HG03432 (cell line): ENCODE results near the gene PIK3CD.
"Not testable (repeated sequence)": the region's sequence is repeated elsewhere in the genome, so short reads cannot be mapped to it uniquely, and the experiment has no call there.

ENCODE experiments used
- ATAC-seq: cut with Tn5 transposase; IDR thresholded peaks from one replicate; pipeline ENCODE4 v1.9.1; 2021; ENCODE audit warnings: mild to moderate bottlenecking, moderate library complexity; ENCODE audit not compliant: unreplicated experiment

PIK3CD gene

DNA sequence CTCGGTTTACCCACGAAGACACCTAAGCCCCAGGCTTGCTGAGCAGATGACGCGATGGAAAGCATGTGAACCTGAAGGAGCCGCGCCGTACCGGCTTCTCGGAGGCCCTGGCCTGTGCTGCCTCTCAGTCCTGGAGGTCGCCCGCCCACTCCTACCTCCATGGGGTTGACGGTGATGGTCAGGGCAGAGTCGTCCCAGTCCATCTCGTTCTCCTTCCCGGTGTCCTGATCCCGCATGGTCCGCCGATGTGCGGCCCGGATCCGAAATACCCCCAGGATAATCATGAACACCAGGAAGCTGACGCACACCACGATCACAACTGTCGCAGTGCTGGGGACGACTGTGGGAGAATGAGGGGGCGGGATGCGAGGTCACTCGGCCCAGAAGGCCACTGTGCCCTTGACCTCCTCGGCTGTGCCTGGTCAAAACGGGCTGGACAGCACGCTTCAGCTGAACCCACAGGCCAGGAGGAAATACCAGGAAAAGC lies 79.6 kb downstream of the PIK3CD start:
- no peak for ATAC-seq

DNA sequence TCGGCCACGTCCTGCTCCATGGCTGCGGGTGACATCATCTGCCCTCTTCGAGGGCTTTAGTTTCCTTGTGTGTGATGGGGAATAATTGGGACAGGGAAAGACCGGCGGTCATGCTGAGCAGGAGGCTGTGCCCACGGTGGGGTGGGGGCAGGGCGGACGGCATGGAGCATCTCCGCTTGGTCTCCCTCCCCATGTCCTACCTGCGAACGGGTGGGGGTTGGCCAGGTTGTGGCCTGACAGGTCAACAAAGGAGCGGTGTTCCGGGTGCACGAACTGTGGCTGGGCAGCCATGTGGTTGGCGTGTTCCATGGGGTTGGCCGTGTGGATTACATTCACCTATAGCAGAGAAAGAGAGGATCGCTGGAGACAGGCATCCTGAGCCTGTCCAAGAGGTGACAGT lies 80.0 kb downstream of the PIK3CD start:
- ATAC-seq, result no peak

DNA sequence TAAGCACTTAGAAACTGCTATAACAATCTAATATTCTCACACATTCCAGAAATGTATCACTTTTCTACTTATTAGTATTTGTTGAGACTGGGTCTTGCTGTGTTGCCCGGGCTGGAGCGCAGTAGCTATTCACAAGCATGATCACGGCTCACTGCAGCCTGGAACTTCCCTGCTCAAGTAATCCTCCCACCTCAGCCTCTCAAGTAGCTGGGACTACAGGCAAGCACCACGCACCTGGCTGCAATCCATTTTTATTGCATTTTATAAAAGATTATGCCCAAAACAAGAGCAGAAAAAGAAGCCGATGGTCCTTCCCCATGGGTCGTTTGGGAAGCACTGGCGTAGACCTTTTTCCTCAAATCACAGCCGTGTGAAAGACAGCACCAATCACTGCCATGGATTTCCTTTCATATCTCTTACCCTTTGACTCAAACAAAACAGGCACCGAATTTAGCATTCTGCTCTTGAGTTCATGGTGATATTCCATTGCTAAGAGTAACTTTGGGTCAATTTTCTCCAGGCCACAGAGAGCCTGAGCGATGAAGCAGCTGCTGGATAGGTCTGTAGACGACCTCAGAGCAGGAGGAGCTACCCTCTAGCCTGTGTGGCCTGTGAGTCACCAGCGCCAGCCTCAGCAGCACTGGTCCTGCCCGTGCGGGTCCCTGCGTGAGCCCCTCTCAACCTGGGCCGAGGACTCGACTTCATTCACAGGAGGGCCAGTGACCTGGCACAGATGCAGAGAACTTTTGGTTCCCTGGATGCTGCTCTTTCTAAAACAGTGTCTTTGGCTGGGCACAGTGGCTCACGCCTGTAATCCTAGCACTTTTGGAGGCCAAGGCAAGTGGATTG lies 80.8 kb downstream of the PIK3CD start:
- ATAC-seq, result no peak

DNA sequence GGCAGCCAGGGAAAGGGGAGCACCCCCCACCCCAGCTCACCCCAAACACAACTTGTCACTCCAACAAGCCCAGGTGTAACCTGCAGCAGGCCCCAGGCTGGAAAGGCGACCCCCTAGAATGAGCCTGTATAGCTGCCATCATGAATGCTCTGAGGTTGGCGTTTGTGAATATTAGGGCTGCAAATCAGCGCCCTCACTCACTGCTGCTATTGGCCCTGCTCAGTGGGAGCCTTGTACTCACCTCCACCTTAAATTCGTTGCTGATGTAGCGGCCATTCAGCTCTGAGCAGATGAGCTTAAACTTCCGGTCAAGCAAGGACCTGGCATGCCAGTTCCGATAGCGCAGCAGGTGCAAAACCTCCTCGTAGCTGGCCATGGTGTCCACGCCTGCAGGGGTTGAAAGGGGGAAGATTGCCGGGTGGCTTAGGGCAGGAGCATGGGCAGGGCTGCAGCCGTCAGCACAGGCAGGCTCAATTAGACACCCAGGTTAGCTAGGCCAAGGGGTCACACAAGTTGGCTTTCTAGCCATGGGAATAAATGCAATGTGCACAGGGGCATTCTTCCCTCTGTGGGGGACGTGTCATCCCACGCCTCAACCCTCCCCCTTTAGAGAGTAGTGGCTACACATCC lies 81.7 kb downstream of the PIK3CD start:
- ATAC-seq, result no peak

DNA sequence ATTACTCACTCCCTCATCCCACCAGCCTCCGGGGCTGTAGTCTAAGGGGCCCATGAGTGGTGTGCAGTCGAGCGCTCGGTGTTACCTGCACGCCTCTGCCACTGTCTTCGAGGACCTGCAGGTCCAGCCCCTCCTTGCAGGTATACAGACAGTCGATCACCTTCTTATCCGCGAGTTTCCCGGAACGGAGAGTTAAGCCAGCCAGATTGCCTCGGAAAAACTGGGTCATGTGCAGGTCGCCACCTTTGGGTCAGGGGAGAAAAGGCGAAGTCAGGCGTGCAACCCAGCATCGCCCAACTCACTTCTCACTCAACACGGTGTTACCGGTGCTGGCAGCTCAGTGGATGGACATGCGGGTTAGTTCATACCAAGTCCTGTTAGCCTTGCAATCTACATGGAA lies 84.3 kb downstream of the PIK3CD start:
- no peak for ATAC-seq

DNA sequence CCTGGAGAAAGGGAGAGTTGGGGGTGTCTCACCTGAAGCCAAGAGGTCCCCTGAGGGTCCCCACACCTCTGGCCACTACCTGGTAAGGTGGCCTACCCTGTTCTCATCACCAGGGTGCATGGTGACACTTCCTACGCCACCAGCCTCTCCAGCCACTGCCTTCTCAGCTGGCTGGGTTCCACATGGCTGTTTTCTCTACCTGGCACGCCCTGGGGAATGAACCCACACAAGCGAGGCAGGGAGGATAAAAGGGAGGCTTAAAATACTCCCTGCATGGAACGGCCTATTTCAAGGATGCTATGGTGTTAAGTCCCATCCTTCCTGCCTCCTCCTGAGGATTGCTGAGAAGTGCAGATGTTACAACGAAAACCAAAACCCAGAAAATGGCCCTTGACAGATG lies 84.7 kb downstream of the PIK3CD start:
- no peak for ATAC-seq

DNA sequence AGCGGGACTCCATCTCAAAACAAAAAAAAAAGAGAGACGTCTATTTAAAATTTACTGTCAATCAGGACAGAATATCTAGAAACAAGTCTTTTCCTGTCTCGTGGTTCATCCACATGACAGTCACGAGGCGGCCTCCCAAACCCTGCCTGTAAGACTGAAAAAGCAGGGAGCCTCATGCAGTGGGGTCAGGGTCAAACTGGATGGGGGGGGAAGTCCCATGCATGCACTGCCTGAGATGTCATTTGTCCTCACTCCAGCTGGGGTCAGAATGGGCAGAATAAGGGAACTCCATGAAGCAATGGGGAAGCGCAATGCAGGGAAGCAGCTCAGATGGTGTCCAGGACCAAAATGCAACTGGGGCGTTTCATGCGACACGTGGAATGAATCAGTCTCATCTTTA lies 85.5 kb downstream of the PIK3CD start:
- no peak for ATAC-seq

DNA sequence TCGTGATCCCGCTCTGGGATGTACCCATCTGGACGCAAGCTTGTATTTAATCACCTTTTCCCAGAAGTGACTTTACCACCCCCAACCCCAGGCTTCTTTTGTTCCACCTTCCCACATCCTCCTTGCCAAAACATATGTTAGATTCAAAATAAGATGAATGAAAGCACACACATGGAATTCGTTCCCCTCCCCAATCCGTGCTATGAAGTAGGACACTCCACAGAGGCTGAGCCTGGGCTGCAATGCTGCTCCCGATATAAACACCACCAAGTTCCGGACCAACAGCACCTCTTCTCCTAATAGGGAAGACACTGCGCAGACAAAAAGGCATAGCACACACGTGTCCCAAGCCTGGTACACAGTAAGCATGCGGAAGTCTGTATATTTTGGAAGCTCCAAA lies 86.1 kb downstream of the PIK3CD start:
- ATAC-seq, result no peak

DNA sequence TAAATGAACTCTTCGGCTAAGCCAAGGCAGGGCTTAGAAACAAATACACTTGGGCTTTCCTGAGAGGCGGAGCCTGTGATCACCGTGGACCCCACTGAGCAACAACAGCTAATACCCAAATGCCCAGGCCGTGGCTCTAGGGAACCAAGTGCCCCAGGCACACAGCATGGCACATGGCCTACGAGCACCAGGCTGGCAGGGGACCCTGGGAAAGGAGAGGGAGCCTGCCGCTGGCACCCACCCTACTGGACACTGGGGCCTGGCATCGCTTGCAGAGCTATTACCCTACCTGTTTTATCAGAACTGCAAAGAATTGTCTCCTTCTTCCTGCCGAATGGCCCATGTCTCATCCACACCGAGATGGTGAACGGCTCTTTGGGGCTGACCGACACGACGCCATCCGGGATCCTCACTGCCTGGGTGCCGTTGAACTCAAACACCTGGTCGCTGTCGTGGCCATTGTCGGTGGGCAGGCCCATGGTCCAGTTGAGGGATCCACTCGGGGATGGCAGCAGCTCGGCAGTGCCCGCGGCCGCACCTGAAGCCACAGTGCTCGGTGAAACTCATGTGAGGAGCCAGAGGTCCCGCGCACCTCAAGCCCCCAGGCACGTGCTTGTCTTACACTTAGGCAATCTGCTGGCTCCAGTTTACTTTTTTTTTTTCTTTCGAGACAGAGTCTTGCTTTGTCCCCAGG lies 92.7 kb downstream of the PIK3CD start:
- ATAC-seq, result no peak

DNA sequence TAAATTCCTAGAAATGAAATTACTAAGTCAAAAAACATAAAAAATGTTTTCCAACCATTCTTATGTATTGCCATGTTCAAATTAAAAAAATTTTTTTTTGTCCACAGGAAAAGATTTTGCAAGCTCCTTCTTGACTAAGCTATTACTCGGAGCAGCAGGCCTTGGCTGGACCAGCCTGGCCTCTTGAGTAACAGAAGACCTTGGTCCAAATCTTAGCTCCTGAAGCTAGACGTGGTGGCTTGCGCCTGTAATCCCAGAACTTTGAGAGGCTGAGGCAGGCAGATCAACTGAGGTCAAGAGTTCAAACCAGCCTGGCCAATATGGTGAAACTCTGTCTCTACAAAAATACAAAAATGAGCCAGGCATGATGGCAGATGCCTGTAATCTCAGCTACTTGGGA lies 94.7 kb downstream of the PIK3CD start:
- no peak for ATAC-seq

DNA sequence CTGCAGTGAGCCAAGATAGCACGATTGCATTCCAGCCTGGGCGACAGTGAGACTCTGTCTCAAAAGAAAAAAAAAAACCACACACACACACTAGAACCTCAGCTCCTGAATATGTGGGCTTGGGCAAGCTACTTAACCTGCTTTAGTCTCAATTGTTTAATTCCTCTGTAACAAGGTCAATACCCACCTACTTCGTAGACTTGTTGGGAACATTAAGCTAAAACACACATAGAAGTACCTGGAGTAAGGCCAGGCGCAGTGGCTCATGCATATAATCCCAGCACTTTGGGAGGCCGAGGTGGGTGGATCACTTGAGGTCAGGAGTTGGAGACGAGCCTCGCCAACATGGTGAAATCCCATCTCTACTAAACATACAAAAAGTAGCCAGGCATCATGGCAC lies 95.1 kb downstream of the PIK3CD start:
- ATAC-seq, result no peak

DNA sequence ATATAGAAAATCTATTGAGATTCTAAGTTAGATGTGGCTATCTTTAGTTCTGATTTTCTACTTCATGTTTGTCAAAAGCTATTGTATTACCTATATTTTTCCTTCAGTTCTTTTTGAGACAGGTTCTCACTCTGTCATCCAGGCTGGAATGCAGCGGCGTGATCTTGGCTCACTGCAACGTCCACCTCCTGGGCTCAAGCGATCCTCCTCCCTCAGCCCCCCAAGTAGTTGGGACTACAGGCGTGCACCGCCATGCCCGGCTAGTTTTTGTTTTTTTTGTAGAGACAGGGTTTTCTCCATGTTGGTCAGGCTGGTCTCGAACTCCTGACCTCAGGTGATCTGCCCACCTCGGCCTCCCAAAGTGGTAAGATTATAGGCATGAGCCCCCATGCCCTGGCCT lies 96.9 kb downstream of the PIK3CD start:
- not testable (repeated sequence) for ATAC-seq

DNA sequence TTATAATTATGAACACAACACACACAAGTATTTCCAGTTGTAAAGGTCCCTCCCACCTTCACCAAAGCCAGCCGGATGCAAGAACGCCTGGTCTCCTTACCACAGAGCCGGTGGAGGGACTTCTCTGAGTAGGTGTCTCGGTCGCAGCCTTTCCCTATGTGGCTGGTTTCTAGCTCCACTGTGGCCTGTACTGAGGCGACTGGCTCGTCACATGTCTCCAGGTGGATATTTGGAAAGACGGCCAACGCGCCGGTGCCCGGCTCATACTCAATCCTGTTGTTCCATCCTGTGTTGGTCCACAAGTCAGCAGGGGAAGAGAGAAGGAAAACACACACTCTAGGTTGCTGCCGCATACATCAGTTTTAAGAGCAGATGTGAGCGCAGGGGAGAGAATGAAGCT lies 97.8 kb downstream of the PIK3CD start:
- no peak for ATAC-seq

DNA sequence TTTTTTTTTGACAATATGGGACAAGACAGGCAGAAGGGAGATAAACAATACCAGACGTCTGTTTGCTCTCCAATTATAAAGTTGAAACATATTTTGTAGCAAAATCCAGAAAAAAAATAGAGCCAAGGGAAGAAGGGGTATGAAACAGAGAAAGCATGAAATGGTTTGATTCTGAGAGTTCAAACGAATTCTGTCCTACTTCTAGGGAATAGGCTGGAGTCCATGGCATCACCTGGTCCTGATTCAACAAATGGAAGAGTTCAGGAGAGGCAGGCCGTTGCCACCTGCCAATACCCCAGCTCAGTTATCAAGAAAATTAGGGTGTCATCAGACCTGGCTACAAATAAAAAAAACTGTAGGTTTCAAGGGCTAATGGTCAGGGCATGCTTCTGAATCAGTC lies 100.4 kb downstream of the PIK3CD start:
- ATAC-seq, result no peak

DNA sequence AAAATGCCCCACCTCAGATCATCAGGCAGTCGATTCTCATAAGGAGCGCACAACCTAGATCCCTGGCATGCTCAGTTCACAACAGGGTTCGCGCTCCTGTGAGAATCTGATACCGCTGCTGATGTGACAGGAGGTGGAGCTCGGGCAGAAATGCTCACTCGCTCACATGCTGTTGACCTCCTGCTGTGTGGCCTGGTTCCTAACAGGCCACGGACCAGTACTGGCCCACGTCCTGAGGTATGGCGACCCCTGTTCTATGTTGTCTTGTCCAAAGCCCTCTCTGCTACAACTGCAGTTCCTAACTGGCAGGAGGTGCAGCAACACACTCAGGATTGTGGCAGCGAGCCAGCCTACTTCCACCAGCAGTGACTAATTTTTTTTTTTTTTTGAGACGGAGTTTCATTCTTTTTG lies 101.6 kb downstream of the PIK3CD start:
- no peak for ATAC-seq

DNA sequence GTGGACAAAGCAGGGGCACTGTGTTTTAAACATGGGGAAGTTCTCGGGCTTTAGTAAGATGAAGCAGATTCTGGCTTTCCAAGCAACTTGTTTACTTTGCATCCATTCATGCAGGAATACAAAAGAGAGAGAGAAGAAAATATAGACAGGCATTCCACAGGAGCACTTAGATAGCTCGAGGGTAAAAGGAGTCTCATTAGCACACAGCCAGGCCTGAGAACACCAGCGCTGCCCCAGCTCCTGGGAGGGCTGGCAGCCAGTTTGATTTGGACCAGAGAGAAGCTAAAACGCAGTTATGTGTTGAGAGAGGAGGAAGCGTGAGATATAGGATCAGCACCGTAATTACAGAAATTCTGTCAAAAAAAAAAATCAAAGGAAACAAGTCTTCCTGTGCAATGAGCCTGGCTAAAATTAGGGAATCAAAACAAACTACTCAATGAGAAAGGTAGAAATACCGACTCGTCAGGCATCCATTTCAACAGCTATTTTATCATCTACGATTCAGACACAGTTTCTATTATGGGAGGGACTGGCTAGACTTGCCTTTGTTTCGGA lies 104.0 kb downstream of the PIK3CD start:
- ATAC-seq, result no peak

DNA sequence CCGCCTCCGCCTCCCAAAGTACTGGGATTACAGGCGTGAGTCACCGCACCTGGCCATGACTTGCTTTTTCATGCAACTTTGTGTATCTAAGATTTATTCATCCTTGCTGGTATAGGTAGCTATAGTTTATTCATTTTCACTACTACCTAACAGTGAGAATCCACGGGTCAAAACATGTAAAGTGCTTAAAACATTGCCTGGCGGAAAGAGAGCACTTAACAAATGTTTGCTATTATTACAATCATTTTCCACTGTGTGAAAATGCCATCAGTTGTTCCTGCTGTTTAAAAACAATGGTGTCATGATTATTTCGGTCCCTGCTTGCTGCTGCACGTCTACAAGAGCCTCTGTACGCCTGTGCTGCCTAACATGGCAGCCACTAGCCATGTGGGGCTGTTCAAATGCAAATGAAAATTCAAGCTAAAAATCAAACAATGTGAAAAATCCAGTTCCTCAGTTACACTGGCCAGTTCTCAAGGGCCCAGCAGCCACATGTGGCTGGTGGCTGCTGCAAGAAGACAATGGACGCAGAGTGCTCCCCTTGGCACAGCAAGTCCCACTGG lies 107.1 kb downstream of the PIK3CD start:
- no peak for ATAC-seq

DNA sequence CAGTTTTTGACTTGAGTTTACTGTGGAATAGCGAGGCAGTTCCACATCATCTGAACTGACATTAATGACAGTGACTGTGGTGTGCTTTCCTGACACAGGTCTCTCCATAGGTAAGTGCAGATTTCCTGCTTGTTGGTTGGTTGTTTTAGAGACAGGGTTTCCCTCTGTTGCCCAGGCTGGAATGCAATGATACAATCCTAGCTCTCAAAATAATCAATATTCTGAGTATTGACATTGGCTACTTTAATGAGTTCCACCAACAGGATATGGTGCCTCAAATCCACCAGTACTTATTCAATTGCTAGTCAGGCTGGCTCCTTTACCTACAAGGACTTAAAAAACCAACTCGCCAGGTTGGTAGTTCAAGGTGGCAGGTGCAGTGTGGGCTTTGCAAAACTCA lies 108.4 kb downstream of the PIK3CD start:
- no peak for ATAC-seq

DNA sequence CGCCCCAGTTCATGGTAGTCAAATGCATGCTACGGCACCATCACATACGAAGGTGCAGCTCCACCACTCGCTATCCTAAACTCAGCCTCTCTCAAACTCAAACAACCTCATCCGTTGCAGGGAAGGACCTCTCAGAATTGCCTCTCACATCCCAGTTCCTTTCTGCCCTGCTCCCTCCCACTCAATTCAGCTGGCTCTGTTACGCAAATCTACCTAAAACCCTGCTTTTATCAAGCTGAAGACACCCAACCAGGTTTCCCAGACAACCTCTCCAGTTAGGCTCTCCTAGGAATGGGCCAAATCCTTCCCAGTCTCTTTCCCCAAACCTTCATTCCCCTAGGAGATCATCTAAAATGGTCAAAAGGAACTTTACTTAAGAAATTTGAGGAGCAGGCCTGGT lies 109.3 kb downstream of the PIK3CD start:
- ATAC-seq, result no peak

DNA sequence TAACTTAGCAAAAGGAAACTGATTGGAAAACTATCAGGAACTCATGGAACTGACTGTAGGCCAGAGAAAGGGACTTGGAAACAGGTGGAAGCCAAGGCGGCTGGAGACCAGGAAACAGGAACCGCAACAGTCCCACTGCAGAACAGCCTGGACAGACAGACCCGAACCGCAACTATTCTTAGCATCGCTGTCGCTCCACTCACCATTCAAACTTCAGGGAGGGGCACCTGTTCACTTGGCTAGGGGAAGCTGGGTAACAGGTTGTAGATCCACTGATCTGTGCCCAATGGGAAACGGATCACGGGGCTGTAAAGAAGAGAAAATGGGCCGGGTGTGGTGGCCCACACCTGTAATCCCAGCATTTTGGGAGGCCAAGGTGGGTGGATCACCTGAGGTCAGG lies 110.3 kb downstream of the PIK3CD start:
- no peak for ATAC-seq

DNA sequence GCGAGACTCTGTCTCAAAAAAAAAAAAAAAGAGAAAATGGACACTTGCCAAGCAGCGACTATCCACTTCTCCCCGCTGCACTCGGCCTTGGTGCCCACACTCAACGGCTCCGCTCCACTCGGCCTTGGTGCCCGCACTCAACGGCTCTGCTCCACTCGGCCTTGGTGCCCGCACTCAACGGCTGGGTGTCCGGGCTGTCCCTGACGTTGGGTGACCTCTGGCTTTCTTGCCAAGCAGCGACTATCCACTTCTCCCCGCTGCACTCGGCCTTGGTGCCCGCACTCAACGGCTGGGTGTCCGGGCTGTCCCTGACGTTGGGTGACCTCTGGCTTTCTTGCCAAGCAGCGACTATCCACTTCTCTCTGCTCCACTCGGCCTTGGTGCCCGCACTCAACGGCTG lies 110.9 kb downstream of the PIK3CD start:
- not testable (repeated sequence) for ATAC-seq
